OCI-LY1 (cell line): ENCODE measurements around the gene ADAMTS10.

ENCODE experiments used
- EZH2 ChIP-seq: fragments of 200-600 bp; sonication (generic), shearing (Covaris generic); IDR thresholded peaks from 2 replicates; pipeline ENCODE4 v1.8.0; 2017; ENCODE audit warnings: borderline replicate concordance, mixed run types, mild to moderate bottlenecking, antibody characterized with exemption, low read length, moderate library complexity, mixed read lengths
- TF ChIP-seq, protein P1 (sequence below): fragments of 200-600 bp; sonication (generic), shearing (Covaris generic); IDR thresholded peaks from 2 replicates; pipeline ENCODE4 v1.5.1; 2017; ENCODE audit warnings: mild to moderate bottlenecking, antibody characterized with exemption, low read length, moderate library complexity, mixed read lengths

- TF ChIP-seq, protein P1, sequence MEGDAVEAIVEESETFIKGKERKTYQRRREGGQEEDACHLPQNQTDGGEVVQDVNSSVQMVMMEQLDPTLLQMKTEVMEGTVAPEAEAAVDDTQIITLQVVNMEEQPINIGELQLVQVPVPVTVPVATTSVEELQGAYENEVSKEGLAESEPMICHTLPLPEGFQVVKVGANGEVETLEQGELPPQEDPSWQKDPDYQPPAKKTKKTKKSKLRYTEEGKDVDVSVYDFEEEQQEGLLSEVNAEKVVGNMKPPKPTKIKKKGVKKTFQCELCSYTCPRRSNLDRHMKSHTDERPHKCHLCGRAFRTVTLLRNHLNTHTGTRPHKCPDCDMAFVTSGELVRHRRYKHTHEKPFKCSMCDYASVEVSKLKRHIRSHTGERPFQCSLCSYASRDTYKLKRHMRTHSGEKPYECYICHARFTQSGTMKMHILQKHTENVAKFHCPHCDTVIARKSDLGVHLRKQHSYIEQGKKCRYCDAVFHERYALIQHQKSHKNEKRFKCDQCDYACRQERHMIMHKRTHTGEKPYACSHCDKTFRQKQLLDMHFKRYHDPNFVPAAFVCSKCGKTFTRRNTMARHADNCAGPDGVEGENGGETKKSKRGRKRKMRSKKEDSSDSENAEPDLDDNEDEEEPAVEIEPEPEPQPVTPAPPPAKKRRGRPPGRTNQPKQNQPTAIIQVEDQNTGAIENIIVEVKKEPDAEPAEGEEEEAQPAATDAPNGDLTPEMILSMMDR = no peak
- TF ChIP-seq EZH2 = no peak
Measured at GRCh38 chr19:8577741-8578140, 32.8 kb downstream of the ADAMTS10 start.
